RWPE2 (cell line): ENCODE data around the gene CHRNA7.

ENCODE experiments used
- ATAC-seq: fragments of 200-7000 bp; cut with Tn5 transposase; 3 replicates; pipeline ENCODE4 v1.9.1; 2021; ENCODE audit warnings: low read depth
- DNase-seq: peaks from one replicate; pipeline ENCODE4 v3.0.0-alpha.2; 2020; ENCODE audit warnings: low spot score
- H3K27ac ChIP-seq: fragments of 450-650 bp; 2 replicates; pipeline ENCODE4 v1.5.1; 2017; ENCODE audit warnings: mild to moderate bottlenecking; ENCODE audit not compliant: poor library complexity, severe bottlenecking
- H3K27me3 ChIP-seq: fragments of 250-450 bp; sonication (Bioruptor Pico); 2 replicates; pipeline ENCODE4 v1.5.1; 2021; ENCODE audit warnings: mild to moderate bottlenecking, moderate library complexity; ENCODE audit not compliant: insufficient read depth, poor library complexity, severe bottlenecking
- H3K36me3 ChIP-seq: fragments of 250-450 bp; sonication (Bioruptor Pico); 2 replicates; pipeline ENCODE4 v1.5.1; 2020; ENCODE audit warnings: low read depth, mild to moderate bottlenecking, moderate library complexity
- H3K4me1 ChIP-seq: fragments of 250-450 bp; sonication (Bioruptor Pico); 2 replicates; pipeline ENCODE4 v1.5.1; 2021; ENCODE audit warnings: mild to moderate bottlenecking, moderate library complexity; ENCODE audit not compliant: insufficient read depth, poor library complexity, severe bottlenecking
- H3K4me3 ChIP-seq: fragments of 250-450 bp; sonication (Bioruptor Pico); 2 replicates; pipeline ENCODE4 v1.5.1; 2021; ENCODE audit warnings: mild to moderate bottlenecking, moderate library complexity; ENCODE audit not compliant: severe bottlenecking
- H3K9me3 ChIP-seq: fragments of 250-450 bp; sonication (Bioruptor Pico); 2 replicates; pipeline ENCODE4 v1.5.1; 2021; ENCODE audit warnings: mild to moderate bottlenecking, moderate library complexity; ENCODE audit not compliant: severe bottlenecking
- CTCF ChIP-seq: fragments of 450-650 bp; IDR thresholded peaks from one replicate; pipeline ENCODE4 v1.5.1; 2017; ENCODE audit warnings: mild to moderate bottlenecking, moderate library complexity; ENCODE audit not compliant: poor library complexity, severe bottlenecking

The CHRNA7 gene

DNA sequence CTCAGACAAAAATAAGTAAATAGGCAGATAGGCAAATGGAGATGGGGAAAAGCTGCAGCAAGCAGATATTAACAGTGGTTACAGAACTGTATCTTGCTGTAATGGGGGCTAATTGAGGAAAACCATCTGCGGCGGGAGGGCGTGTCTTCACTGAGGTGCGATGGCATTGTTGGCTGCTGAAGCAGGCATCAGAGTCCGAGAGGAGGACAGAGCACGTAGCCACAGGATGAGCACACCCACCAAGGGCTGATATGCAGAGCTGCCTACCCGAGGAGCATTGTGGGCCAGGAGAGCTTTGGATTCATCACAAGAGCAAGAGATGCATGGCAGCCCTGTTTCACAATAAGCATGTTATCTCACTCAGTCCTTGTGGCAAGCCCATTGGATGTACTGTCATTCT lies 30.4 kb downstream of the CHRNA7 start:
- Histone ChIP-seq H3K4me1 (no peaks in the 10 kb centered on the region), H3K9me3 (no peaks in the 10 kb centered on the region), H3K27me3 (peaks cover 6% of the 10 kb centered on the region), H3K27ac (no peak overlapping the region), H3K36me3 (no peaks in the 10 kb centered on the region), H3K4me3 (no peak overlapping the region)
- no peak for DNase-seq
- no peak for TF ChIP-seq CTCF
- no peak for ATAC-seq

DNA sequence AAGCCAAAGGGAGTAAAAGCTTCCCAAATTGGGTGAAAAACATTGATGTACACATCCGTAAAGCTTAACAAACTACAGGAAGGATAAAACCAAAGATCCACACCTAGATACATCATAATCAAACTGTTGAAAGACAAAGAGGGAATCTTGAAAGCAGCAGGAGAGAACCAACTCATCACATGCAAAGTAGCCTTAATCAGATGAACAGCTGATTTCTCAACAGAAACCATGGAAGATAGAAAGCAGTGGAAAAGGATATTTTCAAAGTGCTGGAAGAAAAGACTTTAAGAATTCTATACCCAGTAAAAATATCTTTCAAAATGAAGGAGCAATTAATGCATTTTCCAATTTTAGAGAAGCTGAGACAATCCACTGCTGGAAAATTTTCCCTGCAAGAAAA lies 36.8 kb downstream of the CHRNA7 start:
- no peak for ATAC-seq
- no peak for TF ChIP-seq CTCF
- no peak overlapping the region for H3K27ac ChIP-seq
- DNase-seq = no peak
- H3K36me3 ChIP-seq = no peaks in the 10 kb centered on the region
- peaks cover 9% of the 10 kb centered on the region for H3K9me3 ChIP-seq
- H3K4me1 ChIP-seq = no peaks in the 10 kb centered on the region
- H3K4me3 ChIP-seq = no peak overlapping the region
- H3K27me3 ChIP-seq = peaks cover 5% of the 10 kb centered on the region

- H3K36me3 ChIP-seq = no peaks in the 10 kb centered on the region
- H3K27ac ChIP-seq = no peak overlapping the region
- no peaks in the 10 kb centered on the region for H3K9me3 ChIP-seq
- DNase-seq = no peak
- no peak for ATAC-seq
- H3K4me3 ChIP-seq = no peak overlapping the region
- H3K4me1 ChIP-seq = no peaks in the 10 kb centered on the region
- no peak for TF ChIP-seq CTCF
- peaks cover 18% of the 10 kb centered on the region for H3K27me3 ChIP-seq
Observed at GRCh38 chr15:32089851-32090359, 59.6 kb downstream of the CHRNA7 start.

GRCh38 chr15:32091505-32092380 lies 61.4 kb downstream of the CHRNA7 start:
- ATAC-seq (no peak), DNase-seq (no peak)
- H3K4me1 ChIP-seq = no peaks in the 10 kb centered on the region
- no peak for TF ChIP-seq CTCF
- no peak overlapping the region for H3K4me3 ChIP-seq
- H3K27ac ChIP-seq = no peak overlapping the region
- peaks cover 18% of the 10 kb centered on the region for H3K27me3 ChIP-seq
- H3K36me3 ChIP-seq = no peaks in the 10 kb centered on the region
- no peaks in the 10 kb centered on the region for H3K9me3 ChIP-seq

- H3K4me1 ChIP-seq = no peaks in the 10 kb centered on the region
- DNase-seq (no peak), ATAC-seq (no peak)
- no peaks in the 10 kb centered on the region for H3K9me3 ChIP-seq
- no peak for TF ChIP-seq CTCF
- no peak overlapping the region for H3K27ac ChIP-seq
- H3K27me3 ChIP-seq = peaks cover 41% of the 10 kb centered on the region
- no peaks in the 10 kb centered on the region for H3K36me3 ChIP-seq
- no peak overlapping the region for H3K4me3 ChIP-seq
Observed at GRCh38 chr15:32096213-32096612, 65.9 kb downstream of the CHRNA7 start.
